MCF 10A (cell line): ENCODE data around the gene NFAM1. TPM values are rescaled to one million over a fixed set of nuclear protein-coding genes. Genes with fewer than 3 reads are reported as not detected.

Experiments
- BruUV-seq: library from RNA; stranded (reverse); fragments of 400-500 nt; replicated peaks from 2 replicates; lab custom pipeline; 2021; lab: Mats Ljungman, UMichigan
- CTCF ChIA-PET: fragments of 300-600 bp; sonication (Branson Sonifier 250); formaldehyde crosslinking; extraction: SDS; loops from one replicate; lab custom pipeline; 2021; ENCODE audit warnings: antibody characterized with exemption, inconsistent platforms; lab: Yijun Ruan, JAX
- POLR2A ChIA-PET: fragments of 300-600, 350-650 bp; sonication (Branson Sonifier 250); formaldehyde crosslinking; extraction: SDS; loops from one replicate; lab custom pipeline; 2020; ENCODE audit warnings: antibody characterized with exemption, inconsistent platforms; lab: Yijun Ruan, JAX
- DNase-seq: peaks from one replicate; pipeline ENCODE4 v3.0.0-alpha.2; 2018; ENCODE audit not compliant: unreplicated experiment
- H3K27ac Mint-ChIP-seq: one replicate; pipeline ENCODE4 v1.8.0; 2022; ENCODE audit warnings: mild to moderate bottlenecking, low read depth, mixed read lengths; ENCODE audit not compliant: unreplicated experiment
- H3K27me3 Mint-ChIP-seq: one replicate; pipeline ENCODE4 v1.8.0; 2022; ENCODE audit warnings: mixed read lengths; ENCODE audit not compliant: insufficient read depth, unreplicated experiment
- H3K36me3 Mint-ChIP-seq: one replicate; pipeline ENCODE4 v1.8.0; 2022; ENCODE audit warnings: mild to moderate bottlenecking, moderate library complexity, mixed read lengths; ENCODE audit not compliant: insufficient read depth, unreplicated experiment
- H3K4me1 Mint-ChIP-seq: one replicate; pipeline ENCODE4 v1.8.0; 2022; ENCODE audit warnings: mixed read lengths; ENCODE audit not compliant: insufficient read depth, unreplicated experiment
- H3K4me3 Mint-ChIP-seq: one replicate; pipeline ENCODE4 v1.8.0; 2022; ENCODE audit warnings: mild to moderate bottlenecking, moderate library complexity, mixed read lengths; ENCODE audit not compliant: unreplicated experiment
- H3K9me3 Mint-ChIP-seq: one replicate; pipeline ENCODE4 v1.8.0; 2022; ENCODE audit warnings: mixed read lengths; ENCODE audit not compliant: unreplicated experiment
- intact Hi-C: fragments of 100-400 bp; cut with micrococcal nuclease; formaldehyde crosslinking; loops from 2 replicates; pipeline ENCODE4 v1.14.1; 2022
- total RNA-seq: library from RNA; stranded (reverse); gene quantifications from 2 replicates; pipeline ENCODE4 v1.2.3, GENCODE V29; 2022
- TF ChIP-seq, protein P1 (sequence below): fragments of 200-600 bp; IDR thresholded peaks from one replicate; pipeline ENCODE4 v1.8.0; 2022; ENCODE audit warnings: antibody characterized with exemption, mild to moderate bottlenecking; ENCODE audit not compliant: unreplicated experiment

Gene NFAM1
- total RNA-seq, 1 experiment from 2014 or later, result not detected

DNA sequence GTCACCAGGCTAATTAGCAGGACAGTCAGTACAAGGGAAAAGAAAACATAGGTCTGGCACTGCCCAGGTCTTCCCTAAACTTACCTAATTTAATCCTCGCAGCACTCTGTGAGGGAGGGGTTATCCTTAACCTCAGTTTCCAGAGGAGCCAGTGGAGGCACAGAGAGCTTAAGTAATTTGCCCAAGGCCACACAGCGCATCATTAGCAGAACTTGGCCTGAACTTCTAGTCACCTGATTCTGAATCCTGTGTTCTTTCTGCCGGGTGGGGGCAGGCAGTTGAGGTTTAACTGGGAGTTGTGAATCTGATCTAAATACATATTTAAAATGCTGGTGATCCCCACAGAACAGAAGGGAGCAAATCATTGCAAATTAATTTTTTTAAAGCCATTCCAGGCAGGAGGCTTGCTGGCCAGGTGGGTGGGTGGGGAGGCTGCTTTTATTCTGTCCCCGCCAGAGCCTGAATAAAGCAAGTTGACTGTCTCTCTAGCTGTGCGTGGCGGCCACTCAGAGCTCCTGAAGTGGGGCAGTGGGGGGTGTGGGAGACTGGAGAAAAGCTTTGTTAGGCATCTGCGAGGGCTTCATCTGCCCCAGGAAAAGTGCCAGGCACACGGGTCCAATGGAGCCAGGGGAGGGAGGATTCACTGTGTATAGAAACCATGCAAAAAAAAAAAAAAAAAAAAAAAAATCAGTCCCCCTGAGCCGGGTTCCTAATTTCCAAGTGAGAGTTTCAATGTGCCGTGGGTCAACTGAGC, 66.1 kb downstream of the NFAM1 start:
- Mint-ChIP-seq H3K27me3 (no peaks in the 10 kb centered on the region), H3K4me1 (peaks cover 6% of the 10 kb centered on the region), H3K9me3 (no peaks in the 10 kb centered on the region), H3K36me3 (peaks cover 6% of the 10 kb centered on the region), H3K4me3 (peak overlapping the region; percentile 85), H3K27ac (no peak overlapping the region)
- POLR2A ChIA-PET, result interaction anchor here (0.7 to 1.5 kb wide), 5 partner anchors 8 to 90 kb away, joined by 3 to 7 read pairs (median 4); no protein-coding TSS in a partner anchor
- CTCF ChIA-PET, result interaction anchor here (0.6 to 0.9 kb wide), 4 partner anchors 79 to 620 kb away, joined by 3 read pairs; no protein-coding TSS in a partner anchor
- intact Hi-C loops, result no loop called here
- no peak for DNase-seq
- BruUV-seq, result no TSS peak
- TF ChIP-seq, protein P1, sequence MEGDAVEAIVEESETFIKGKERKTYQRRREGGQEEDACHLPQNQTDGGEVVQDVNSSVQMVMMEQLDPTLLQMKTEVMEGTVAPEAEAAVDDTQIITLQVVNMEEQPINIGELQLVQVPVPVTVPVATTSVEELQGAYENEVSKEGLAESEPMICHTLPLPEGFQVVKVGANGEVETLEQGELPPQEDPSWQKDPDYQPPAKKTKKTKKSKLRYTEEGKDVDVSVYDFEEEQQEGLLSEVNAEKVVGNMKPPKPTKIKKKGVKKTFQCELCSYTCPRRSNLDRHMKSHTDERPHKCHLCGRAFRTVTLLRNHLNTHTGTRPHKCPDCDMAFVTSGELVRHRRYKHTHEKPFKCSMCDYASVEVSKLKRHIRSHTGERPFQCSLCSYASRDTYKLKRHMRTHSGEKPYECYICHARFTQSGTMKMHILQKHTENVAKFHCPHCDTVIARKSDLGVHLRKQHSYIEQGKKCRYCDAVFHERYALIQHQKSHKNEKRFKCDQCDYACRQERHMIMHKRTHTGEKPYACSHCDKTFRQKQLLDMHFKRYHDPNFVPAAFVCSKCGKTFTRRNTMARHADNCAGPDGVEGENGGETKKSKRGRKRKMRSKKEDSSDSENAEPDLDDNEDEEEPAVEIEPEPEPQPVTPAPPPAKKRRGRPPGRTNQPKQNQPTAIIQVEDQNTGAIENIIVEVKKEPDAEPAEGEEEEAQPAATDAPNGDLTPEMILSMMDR, result no peak

DNA sequence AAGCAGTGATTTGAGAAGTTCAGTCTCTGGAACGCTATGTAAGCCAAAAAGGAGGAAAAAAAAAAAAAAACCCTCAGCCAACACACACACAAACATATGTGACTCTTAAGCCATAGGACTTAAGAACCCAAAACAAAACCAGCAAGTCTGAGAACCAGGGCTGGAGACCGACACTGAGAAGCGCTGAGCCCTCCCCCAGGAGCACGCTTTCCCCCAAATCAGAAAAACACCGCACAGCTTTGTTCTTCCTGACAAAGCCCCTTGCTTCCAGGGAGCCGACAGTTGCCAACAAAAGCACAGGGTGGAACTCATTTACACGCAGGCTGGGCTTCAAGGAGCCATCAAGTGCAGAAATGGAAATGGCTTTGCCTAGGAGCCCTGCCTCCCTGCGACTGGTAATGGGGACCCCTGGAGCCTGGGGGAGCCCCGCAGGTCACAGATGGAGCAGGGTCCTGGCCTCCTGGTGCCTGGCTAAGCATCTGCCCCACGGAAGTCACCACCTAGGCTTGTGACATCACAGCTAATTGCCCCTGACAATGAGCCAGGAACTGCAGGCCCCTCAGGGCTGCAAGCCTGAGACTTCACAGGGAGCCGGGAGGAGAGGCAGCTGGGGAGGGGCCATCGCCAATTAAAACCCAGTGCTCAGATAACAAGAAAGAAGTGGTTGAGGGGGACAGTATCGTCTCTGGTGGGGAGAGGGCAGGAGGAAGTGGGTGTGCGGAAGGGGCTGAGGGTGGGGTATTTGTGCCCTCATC, 66.9 kb downstream of the NFAM1 start:
- H3K4me1 Mint-ChIP-seq, result peaks cover 6% of the 10 kb centered on the region
- CTCF ChIA-PET, result interaction anchor here (0.7 to 1.7 kb wide), 3 partner anchors 9 to 170 kb away, joined by 3 to 7 read pairs (median 3); no protein-coding TSS in a partner anchor
- POLR2A ChIA-PET, result interaction anchor here (0.6 to 1.5 kb wide), 4 partner anchors 7 to 96 kb away, joined by 3 to 7 read pairs (median 4); no protein-coding TSS in a partner anchor
- no peaks in the 10 kb centered on the region for H3K27me3 Mint-ChIP-seq
- no peak for DNase-seq
- no TSS peak for BruUV-seq
- no peak overlapping the region for H3K4me3 Mint-ChIP-seq
- H3K9me3 Mint-ChIP-seq, result no peaks in the 10 kb centered on the region
- TF ChIP-seq, protein P1, result no peak
- intact Hi-C loops, result no loop called here
- H3K36me3 Mint-ChIP-seq, result peaks cover 6% of the 10 kb centered on the region
- H3K27ac Mint-ChIP-seq, result no peak overlapping the region

DNA sequence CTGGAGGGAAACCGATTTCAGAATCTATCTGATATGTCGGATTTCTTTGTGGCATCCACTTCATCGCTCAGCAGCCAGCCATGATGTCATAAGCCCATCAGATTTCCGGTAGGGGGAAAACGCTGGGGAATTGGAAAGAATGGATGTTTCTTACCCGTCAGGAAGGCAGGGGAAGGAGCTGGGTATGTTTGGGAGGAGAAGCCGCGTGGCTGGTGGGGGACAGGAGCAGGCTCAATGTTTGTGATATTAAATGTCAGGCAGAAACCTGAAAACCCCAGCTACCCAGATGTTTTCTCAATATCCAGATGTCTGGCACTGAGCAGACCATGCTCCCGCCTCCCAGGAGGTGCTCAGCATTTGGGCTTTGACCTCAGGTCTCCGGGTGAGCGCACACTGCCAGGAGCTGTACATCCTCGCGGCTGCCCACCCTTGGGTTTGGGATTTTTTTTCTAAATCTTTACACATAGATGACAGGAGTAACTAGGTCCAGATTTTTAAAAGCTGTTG, 67.5 kb downstream of the NFAM1 start:
- ChIA-PET POLR2A (interaction anchor here (0.6 to 1.2 kb wide), 4 partner anchors 16 to 179 kb away, joined by 3 to 5 read pairs (median 3); no protein-coding TSS in a partner anchor), CTCF (interaction anchor here (0.5 to 1.7 kb wide), 4 partner anchors 9 to 73 kb away, joined by 3 to 7 read pairs (median 4); no protein-coding TSS in a partner anchor)
- Mint-ChIP-seq H3K27me3 (no peaks in the 10 kb centered on the region), H3K36me3 (peaks cover 6% of the 10 kb centered on the region), H3K9me3 (no peaks in the 10 kb centered on the region), H3K4me1 (peaks cover 10% of the 10 kb centered on the region), H3K27ac (no peak overlapping the region), H3K4me3 (no peak overlapping the region)
- TF ChIP-seq, protein P1, result no peak
- intact Hi-C loops, result no loop called here
- no TSS peak for BruUV-seq
- DNase-seq, result no peak
